ENCODE results near the gene TTLL9. TPM values are rescaled to one million over a fixed set of nuclear protein-coding genes. Genes with fewer than 3 reads are reported as not detected.
A peak's percentile ranks its signal among the peaks of the same experiment; 100 is the strongest.

Gene TTLL9
- total and polyA plus RNA-seq, 4 donors: 0.06 to 0.08 TPM; not detected in 2

DNA sequence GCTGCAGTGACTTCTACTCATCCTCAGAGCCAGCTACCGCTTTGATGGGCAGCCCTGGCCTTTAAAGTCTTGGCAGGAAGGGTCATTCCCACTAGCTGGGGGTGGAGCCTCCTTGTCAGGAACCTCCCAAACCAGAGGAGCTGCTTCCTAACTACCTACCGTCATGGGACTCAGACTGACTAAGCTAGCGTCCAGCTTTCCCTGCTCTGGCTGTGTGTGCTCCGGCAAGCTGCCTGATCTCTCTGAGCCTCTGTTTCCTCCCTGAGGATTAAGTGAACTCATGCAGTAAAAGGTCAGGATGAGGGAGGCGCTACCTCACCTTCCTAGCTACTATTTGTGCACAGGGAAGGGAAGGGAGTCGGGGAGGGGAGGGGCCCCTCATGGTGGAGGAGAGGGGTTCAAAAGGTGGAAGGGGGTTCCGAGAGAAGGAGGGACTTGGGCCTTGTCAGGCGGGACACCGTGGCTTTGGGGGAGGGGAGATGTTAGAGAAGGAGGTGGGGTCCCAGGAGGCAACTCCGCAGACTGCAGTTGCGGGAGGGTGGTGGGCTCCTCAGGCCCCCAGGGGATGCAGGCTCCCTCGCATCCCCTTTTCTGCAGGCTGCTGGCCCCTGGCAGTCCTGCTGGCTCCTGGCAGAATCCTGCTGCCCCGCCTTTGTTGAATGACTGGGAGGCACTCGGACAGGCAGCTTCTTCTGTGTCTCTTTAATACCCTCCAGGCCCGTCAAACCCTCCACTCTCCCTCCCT lies 9.9 kb upstream of the TTLL9 start:
- no peaks in the 10 kb centered on the region for H3K36me3 ChIP-seq (ENCODE audit: control insufficient read depth in 4 of 4, insufficient read depth in 3 of 4, low read depth in 1 of 4, low read length in 3 of 4)
- TF ChIP-seq RXRA (IDR thresholded peaks at IDR 0.05) (no peak), MAX (IDR thresholded peaks at IDR 0.05) (no peak), SP1 (IDR thresholded peaks at IDR 0.05) (no peak), FOXA1 (IDR thresholded peaks at IDR 0.05) (no peak), REST (IDR thresholded peaks at IDR 0.05) (no peak), JUND (IDR thresholded peaks at IDR 0.05) (no peak), ATF3 (IDR thresholded peaks at IDR 0.05) (no peak), HNF4A (conservative IDR thresholded peaks at IDR 0.05) (no peak), HNF4G (IDR thresholded peaks at IDR 0.05) (no peak), FOXA2 (IDR thresholded peaks at IDR 0.05) (no peak), EGR1 (IDR thresholded peaks at IDR 0.05; ENCODE audit: low read depth in 2 of 2) (no peak), NR2F2 (IDR thresholded peaks at IDR 0.05) (no peak)
- TF ChIP-seq, protein P1, sequence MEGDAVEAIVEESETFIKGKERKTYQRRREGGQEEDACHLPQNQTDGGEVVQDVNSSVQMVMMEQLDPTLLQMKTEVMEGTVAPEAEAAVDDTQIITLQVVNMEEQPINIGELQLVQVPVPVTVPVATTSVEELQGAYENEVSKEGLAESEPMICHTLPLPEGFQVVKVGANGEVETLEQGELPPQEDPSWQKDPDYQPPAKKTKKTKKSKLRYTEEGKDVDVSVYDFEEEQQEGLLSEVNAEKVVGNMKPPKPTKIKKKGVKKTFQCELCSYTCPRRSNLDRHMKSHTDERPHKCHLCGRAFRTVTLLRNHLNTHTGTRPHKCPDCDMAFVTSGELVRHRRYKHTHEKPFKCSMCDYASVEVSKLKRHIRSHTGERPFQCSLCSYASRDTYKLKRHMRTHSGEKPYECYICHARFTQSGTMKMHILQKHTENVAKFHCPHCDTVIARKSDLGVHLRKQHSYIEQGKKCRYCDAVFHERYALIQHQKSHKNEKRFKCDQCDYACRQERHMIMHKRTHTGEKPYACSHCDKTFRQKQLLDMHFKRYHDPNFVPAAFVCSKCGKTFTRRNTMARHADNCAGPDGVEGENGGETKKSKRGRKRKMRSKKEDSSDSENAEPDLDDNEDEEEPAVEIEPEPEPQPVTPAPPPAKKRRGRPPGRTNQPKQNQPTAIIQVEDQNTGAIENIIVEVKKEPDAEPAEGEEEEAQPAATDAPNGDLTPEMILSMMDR (IDR thresholded peaks at IDR 0.05; ENCODE audit: low read depth, low read length, missing input control): no peak
- H3K27ac ChIP-seq (ENCODE audit: low read depth in 1 of 2, low read length in 2 of 2): no peak overlapping the region
- H3K9me3 ChIP-seq (ENCODE audit: control insufficient read depth in 4 of 4, low read length in 3 of 4): no peaks in the 10 kb centered on the region
- H3K4me1 ChIP-seq (ENCODE audit: control insufficient read depth in 4 of 4, insufficient read depth in 4 of 4, low read length in 3 of 4): peaks cover 2 to 16% (median 8%) of the 10 kb centered on the region in 4 donors
- DNase-seq (ENCODE audit: low spot score): no peak
- H3K27me3 ChIP-seq (ENCODE audit: control insufficient read depth in 4 of 4, insufficient read depth in 4 of 4, low read length in 3 of 4): peaks cover 0 to 3% (median under 1%) of the 10 kb centered on the region in 4 donors
- 15% methylated on average over 15 of the region's 15 CpGs for WGBS
- no peak overlapping the region for H3K9ac ChIP-seq (ENCODE audit: low read depth in 1 of 2, low read length in 2 of 2)
- H3K4me3 ChIP-seq (ENCODE audit: low read depth in 1 of 3, low read length in 3 of 3): peak overlapping the region in 1 of 3 donors; percentile 44

- no peak for DNase-seq (ENCODE audit: low spot score)
- H3K4me3 ChIP-seq (ENCODE audit: low read depth in 1 of 3, low read length in 3 of 3): peak overlapping the region in 2 of 3 donors; percentile 35 to 44
- TF ChIP-seq GABPA (IDR thresholded peaks at IDR 0.05 in 1 of 2, conservative IDR thresholded peaks at IDR 0.05 in 1 of 2): no peak
- TF ChIP-seq SP1 (IDR thresholded peaks at IDR 0.05): no peak
- TF ChIP-seq NR2F2 (IDR thresholded peaks at IDR 0.05): no peak
- no peak for TF ChIP-seq TAF1 (conservative IDR thresholded peaks at IDR 0.05)
- no peak for TF ChIP-seq HNF4A (conservative IDR thresholded peaks at IDR 0.05)
- TF ChIP-seq RAD21 (IDR thresholded peaks at IDR 0.05): no peak
- H3K9ac ChIP-seq (ENCODE audit: low read depth in 1 of 2, low read length in 2 of 2): no peak overlapping the region
- peaks cover 0 to 3% (median 0%) of the 10 kb centered on the region in 4 donors for H3K27me3 ChIP-seq (ENCODE audit: control insufficient read depth in 4 of 4, insufficient read depth in 4 of 4, low read length in 3 of 4)
- H3K36me3 ChIP-seq (ENCODE audit: control insufficient read depth in 4 of 4, insufficient read depth in 3 of 4, low read depth in 1 of 4, low read length in 3 of 4): no peaks in the 10 kb centered on the region
- H3K27ac ChIP-seq (ENCODE audit: low read depth in 1 of 2, low read length in 2 of 2): no peak overlapping the region
- WGBS: 1% methylated on average over 20 of the region's 20 CpGs
- no peaks in the 10 kb centered on the region for H3K9me3 ChIP-seq (ENCODE audit: control insufficient read depth in 4 of 4, low read length in 3 of 4)
- H3K4me1 ChIP-seq (ENCODE audit: control insufficient read depth in 4 of 4, insufficient read depth in 4 of 4, low read length in 3 of 4): peaks cover 2 to 16% (median 8%) of the 10 kb centered on the region in 4 donors
These were observed 9.4 kb upstream of the TTLL9 start for GRCh38 chr20:31861135-31861384.
